ENCODE data around the gene BCL11B.

Gene BCL11B

DNA sequence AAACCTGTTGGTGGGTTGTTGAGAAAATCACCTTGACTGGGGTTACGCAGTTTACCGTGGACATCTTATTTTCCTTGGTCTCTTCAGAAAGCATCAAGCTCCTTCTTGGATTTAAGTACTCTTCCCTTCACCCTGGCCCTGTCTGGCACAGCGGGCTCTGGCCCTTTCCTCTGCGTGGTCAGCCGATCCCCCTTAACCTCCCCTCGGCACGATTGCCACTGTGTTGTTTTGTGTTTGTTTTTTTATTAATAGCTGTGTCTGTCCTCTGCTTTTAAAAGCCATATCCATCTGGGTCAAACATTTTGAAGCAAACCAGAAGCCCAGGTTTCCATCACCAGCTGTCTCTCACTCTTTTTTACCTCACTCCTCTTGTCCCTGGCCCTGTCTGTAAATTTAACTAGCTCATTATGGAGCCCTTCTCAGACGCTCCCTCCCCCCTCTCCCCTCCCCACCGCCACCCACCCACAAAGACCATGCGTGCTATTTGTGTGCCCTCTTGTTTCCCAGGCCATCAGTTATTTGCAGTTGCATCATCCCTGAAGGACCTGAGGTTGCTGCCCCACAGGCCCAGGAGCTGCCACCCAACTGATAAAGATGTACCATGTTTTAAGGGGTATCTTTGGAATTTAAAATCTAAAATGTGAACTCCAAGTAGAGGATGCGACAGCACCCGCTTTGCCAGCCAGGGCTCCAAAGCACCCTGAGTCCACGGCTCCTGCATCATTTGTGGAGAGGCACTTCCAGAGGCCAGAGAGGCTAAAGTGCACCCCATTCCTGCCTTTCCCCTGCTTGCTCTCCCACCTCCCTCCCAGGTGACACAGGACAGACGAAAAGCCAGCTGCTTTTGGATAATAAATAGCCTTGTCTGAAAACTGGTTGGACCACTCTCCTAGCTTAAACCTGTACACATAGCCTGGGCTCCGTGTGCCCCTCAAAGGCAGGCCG, 3.9 kb downstream of the BCL11B start:
- no peak for DNase-seq (ENCODE audit: low read depth in 2 of 2)

- DNase-seq (ENCODE audit: low read depth in 2 of 2) = no peak
These were observed 4.6 kb downstream of the BCL11B start for GRCh38 chr14:99267381-99267780.

DNA sequence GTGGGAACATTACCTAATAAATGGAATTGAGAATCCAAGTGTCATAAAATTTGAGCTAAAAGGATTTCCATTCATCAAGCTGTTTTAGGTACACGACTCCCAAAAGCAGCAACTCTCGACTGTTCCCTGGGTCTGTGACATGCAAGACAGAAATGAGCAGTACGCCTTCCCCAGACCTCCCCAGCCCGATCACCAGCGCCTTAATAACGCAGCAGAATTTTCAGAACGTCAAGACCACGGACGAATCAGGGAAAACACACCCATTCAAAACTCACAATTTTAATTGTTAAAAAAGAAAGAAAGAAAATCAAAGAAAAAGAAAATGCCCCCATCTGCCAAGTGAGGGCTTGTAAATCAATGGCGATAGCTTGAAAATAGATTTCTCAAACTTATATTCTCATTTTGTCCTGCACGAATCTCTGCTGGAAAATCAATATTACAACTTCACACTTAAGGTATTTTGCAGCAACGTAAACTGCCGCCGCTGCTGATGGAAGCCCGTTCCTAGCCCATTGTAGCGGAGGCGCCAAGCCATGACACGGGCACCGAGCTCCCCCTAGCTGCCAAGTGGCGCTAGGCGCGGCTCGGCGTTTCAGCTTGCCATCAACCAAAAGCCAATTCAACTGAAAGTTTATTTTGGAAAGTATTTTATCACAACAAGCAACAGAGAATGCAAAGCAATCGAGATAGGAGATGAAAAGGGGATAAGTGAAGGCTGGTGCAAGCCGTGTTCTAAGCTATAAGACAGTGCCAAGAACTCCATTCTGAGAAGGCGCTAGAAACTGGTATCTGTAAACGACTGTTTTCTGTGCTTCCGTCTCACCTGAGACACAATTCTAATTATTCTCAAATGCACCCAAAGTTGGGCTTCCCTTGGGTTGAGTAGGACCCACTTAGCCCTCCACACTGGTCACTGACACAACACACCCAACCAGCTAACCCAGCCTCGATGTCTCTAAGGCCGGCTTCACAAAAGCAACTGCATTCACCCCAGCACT, 5.5 kb downstream of the BCL11B start:
- peak; percentile 75 to 79 for DNase-seq (ENCODE audit: low read depth in 2 of 2)

GRCh38 chr14:99265571-99265970, 6.4 kb downstream of the BCL11B start:
- DNase-seq (ENCODE audit: low read depth in 2 of 2) = no peak

- no peak for DNase-seq (ENCODE audit: low read depth in 2 of 2)
These were observed 7.1 kb downstream of the BCL11B start for GRCh38 chr14:99264691-99265450.

GRCh38 chr14:99263564-99264330, 8.2 kb downstream of the BCL11B start:
- no peak for DNase-seq (ENCODE audit: low read depth in 2 of 2)

DNA sequence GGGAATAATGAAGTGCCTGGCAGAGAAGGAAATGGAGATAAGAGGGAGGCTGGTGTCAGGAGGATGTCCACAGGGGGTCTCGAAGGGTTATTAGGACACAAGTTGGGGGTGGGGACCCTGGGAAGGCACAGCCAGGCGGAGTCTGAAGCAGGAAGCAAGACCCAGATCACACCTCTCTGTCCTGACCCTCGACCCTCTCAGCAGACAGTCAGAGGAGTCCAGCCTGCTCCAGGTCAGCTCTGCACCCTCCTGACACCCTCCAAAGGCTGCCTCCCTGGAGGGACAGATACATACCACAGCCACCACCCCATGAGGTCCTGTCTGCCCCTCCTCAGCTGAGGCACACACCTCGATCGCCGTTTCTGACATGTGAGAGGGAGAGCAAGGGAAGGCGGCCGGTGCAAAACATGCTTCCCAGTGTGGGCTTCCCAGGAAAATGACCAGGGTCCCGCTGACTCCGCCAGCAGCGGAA, 9.0 kb downstream of the BCL11B start:
- no peak for DNase-seq (ENCODE audit: low read depth in 2 of 2)

GRCh38 chr14:99261912-99262787, 9.8 kb downstream of the BCL11B start:
- DNase-seq (ENCODE audit: low read depth in 2 of 2) = peak in 1 of 2 donors; percentile 49

GRCh38 chr14:99260587-99261551, 11.1 kb downstream of the BCL11B start:
- no peak for DNase-seq (ENCODE audit: low read depth in 2 of 2)

GRCh38 chr14:99260116-99260515, 11.9 kb downstream of the BCL11B start:
- DNase-seq (ENCODE audit: low read depth in 2 of 2) = no peak

- DNase-seq (ENCODE audit: low read depth in 2 of 2) = no peak
These were observed 12.9 kb downstream of the BCL11B start for GRCh38 chr14:99258876-99259726.

GRCh38 chr14:99258341-99258861, 13.6 kb downstream of the BCL11B start:
- no peak for DNase-seq (ENCODE audit: low read depth in 2 of 2)

- DNase-seq (ENCODE audit: low read depth in 2 of 2) = no peak
These were observed 14.2 kb downstream of the BCL11B start for GRCh38 chr14:99257673-99258221.

DNA sequence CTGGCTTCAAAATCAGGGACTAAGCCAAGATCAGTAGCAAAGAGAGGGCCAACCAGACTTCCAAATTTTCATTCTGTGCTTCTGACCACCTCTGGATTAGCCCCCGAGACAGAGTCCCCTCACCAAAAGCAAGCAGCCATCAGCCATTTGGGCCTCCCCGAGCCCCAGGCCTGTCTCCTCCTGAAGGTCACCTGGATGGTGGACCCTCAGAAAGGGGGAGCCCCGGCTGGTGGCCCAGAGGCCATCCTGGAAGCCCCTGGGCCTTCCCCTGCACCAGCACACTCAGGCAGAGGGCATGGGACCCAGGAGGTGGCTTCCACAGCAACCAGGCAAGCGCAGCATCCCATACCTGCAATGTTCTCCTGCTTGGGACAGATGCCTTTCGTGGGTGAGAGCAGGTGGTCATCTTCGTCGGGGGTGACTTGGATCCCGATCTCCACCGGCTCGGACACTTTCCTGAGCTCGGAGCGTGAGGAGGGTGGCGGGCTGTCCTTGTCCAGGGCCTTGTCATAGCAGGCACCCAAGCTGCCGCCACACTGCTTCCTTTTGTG, 14.8 kb downstream of the BCL11B start:
- DNase-seq (ENCODE audit: low read depth in 2 of 2) = no peak

DNA sequence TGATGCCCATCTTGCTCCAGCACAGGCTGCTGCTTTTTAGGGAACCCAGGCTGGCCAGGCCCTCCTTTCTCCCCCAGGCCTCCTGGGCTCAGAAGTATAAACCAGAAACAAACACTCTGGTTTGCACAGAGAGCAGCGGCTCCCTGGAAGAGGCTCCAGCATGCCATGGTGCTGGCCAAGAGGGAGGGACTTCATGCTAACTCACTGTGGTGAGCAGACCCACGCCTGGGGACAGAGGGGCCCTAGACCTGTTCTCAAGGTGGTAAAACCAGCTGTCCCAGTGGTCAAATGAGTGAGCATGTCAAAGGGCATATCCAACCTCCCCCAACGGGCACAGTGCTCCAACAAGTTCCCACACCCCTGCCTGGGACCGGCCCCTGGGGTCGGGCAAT, 15.5 kb downstream of the BCL11B start:
- DNase-seq (ENCODE audit: low read depth in 2 of 2) = no peak

- DNase-seq (ENCODE audit: low read depth in 2 of 2) = no peak
These were observed 16.1 kb downstream of the BCL11B start for GRCh38 chr14:99255621-99256482.

Measured in stimulated activated CD4-positive, alpha-beta T cell treated with anti-CD3 and anti-CD28 coated beads, Interleukin-1b, Interleukin-23, amount 100 ng/mL, for 1 hour (primary cell).